Measurements from ENCODE around the gene GAB2. TPM values are rescaled to one million over a fixed set of nuclear protein-coding genes. Genes with fewer than 3 reads are reported as not detected.

Gene GAB2
- total and polyA plus RNA-seq, 10 of the 15 experiments (the other 5 are each of a cell fraction or from before 2014, with no cell fraction given) = 0.69 to 12.6 (median 3.8) TPM

GRCh38 chr11:78196661-78197091 lies 220.9 kb downstream of the GAB2 start (continued):
- TF ChIP-seq ZBTB11 (CRISPR knock-in tag; IDR thresholded peaks at IDR 0.05) (no peak), NFXL1 (IDR thresholded peaks at IDR 0.05; ENCODE audit: borderline replicate concordance) (no peak), MYB (IDR thresholded peaks at IDR 0.05; ENCODE audit: borderline replicate concordance, low read depth, low read length) (no peak), RELA (IDR thresholded peaks at IDR 0.05; ENCODE audit: borderline replicate concordance, partially characterized antibody) (no peak)

- FAIRE-seq = no peak
- no peak for ATAC-seq
Observed at GRCh38 chr11:78195917-78196560, 221.6 kb downstream of the GAB2 start.

More at GRCh38 chr11:78195917-78196560, 221.6 kb downstream of the GAB2 start:
- Histone ChIP-seq H3K36me3 (ENCODE audit: control insufficient read depth in 2 of 2, insufficient read depth in 2 of 2, low read length in 1 of 2) (no peaks in the 10 kb centered on the region; a peak in 2 of 4 replicates), H4K20me1 (ENCODE audit: control insufficient read depth, insufficient read depth) (no peaks in the 10 kb centered on the region), H3K9ac (ENCODE audit: control insufficient read depth, insufficient read depth, low read length) (no peak overlapping the region), H3K4me2 (ENCODE audit: control insufficient read depth, insufficient read depth) (no peak overlapping the region), H3K4me3 (no peak overlapping the region), H3K9me3 (replicated peaks; ENCODE audit: control insufficient read depth, insufficient read depth, low read length) (no peaks in the 10 kb centered on the region; the same call in 2 of the 3 replicates), H3K27ac (ENCODE audit: control insufficient read depth, insufficient read depth) (no peak overlapping the region), H2AFZ (ENCODE audit: control insufficient read depth, low read depth, low read length) (no peak overlapping the region), H3K4me1 (ENCODE audit: control insufficient read depth, insufficient read depth, low read length) (peaks cover 3% of the 10 kb centered on the region; the same call in 1 of the 2 replicates), H3K79me2 (ENCODE audit: control insufficient read depth, insufficient read depth, low read length) (no peaks in the 10 kb centered on the region), H3K27me3 (replicated peaks in 1 of 2; ENCODE audit: control insufficient read depth in 2 of 2, insufficient read depth in 2 of 2, low read length in 1 of 2) (no peaks in the 10 kb centered on the region)
- POLR2A ChIA-PET = no interaction called here
- in situ Hi-C loops (cut with MboI) = no loop called here
- RAD21 ChIA-PET (ENCODE audit: unreplicated experiment) = no interaction called here
- BruUV-seq (replicated peaks) = no TSS peak
- 91% methylated on average over 37 of the region's 60 CpGs for WGBS (ENCODE audit: insufficient coverage, insufficient replicate concordance, low lambda C conversion rate, missing lambda C conversion rate)
- TF ChIP-seq SP1 (IDR thresholded peaks at IDR 0.05; ENCODE audit: low read depth, low read length) (no peak), SUZ12 (IDR thresholded peaks at IDR 0.05; ENCODE audit: unreplicated experiment) (no peak), SRF (IDR thresholded peaks at IDR 0.05; ENCODE audit: low read depth in 2 of 2, low read length in 2 of 2) (no peak), TCF3 (IDR thresholded peaks at IDR 0.05; ENCODE audit: borderline replicate concordance, insufficient read depth, low read depth, low read length) (no peak), TCF7 (IDR thresholded peaks at IDR 0.05; ENCODE audit: borderline replicate concordance) (no peak), NBN (IDR thresholded peaks at IDR 0.05) (no peak), MYC (IDR thresholded peaks at IDR 0.05; ENCODE audit: insufficient read depth, insufficient read length, insufficient replicate concordance, low read length, severe bottlenecking) (no peak), TBL1XR1 (IDR thresholded peaks at IDR 0.05; ENCODE audit: low read depth, low read length) (no peak), PAX8 (IDR thresholded peaks at IDR 0.05) (no peak)
- no peak for DNase-seq (ENCODE audit: low read depth, low spot score)
- CTCF ChIA-PET = interaction anchor here (0.9 kb wide), 1 partner anchor 32 kb away, joined by 3 read pairs; no protein-coding TSS in a partner anchor
- SMC1A ChIA-PET (ENCODE audit: uncharacterized antibody, unreplicated experiment) = no interaction called here
- intact Hi-C loops (cut with micrococcal nuclease; ENCODE audit: unreplicated experiment) = no loop called here
